Left ventricle myocardium inferior (tissue), 1 donor: ENCODE data around the gene KIRREL3. TPM values are rescaled to one million over a fixed set of nuclear protein-coding genes. Genes with fewer than 3 reads are reported as not detected.

ENCODE experiments used
- DNase-seq: peaks from one replicate; pipeline ENCODE4 v3.0.0-alpha.2; 2020
- H3K27ac ChIP-seq: fragments of 200-600 bp; replicated peaks from 2 replicates; pipeline ENCODE4 v1.8.0; 2021
- H3K27me3 ChIP-seq: fragments of 200-600 bp; 2 replicates; pipeline ENCODE4 v1.8.0; 2021; ENCODE audit warnings: low read depth
- H3K36me3 ChIP-seq: fragments of 200-600 bp; 2 replicates; pipeline ENCODE4 v1.8.0; 2021
- H3K4me1 ChIP-seq: fragments of 200-600 bp; 2 replicates; pipeline ENCODE4 v1.8.0; 2021
- H3K4me3 ChIP-seq: fragments of 200-600 bp; 2 replicates; pipeline ENCODE4 v1.8.0; 2021; ENCODE audit warnings: mild to moderate bottlenecking, moderate library complexity
- H3K9me3 ChIP-seq: fragments of 200-600 bp; replicated peaks from 2 replicates; pipeline ENCODE4 v1.8.0; 2021
- CTCF ChIP-seq: fragments of 200-600 bp; IDR thresholded peaks from 2 replicates; pipeline ENCODE4 v1.8.0; 2021; ENCODE audit warnings: antibody characterized with exemption, mild to moderate bottlenecking, borderline replicate concordance
- intact Hi-C: fragments of 100-400 bp; cut with micrococcal nuclease; formaldehyde crosslinking; loops from one replicate; pipeline ENCODE4 v1.11.0; 2022
- total RNA-seq: library from RNA; stranded (reverse); fragmentation: NEBNext Ultra II Directional; extraction: Animal tissue kit (Norgen Biotek cat#: 25700); gene quantifications from one replicate; pipeline ENCODE4 v1.2.1, GENCODE V29; 2021
- donor health status: DM: no; HTN: yes; CAD: no; lungs with severe emphysema.

The KIRREL3 gene
- total RNA-seq, 1 donor from 2014 or later: 0.74 TPM

GRCh38 chr11:126682590-126682989, 318.0 kb downstream of the KIRREL3 start:
- intact Hi-C loops: no loop called here
- TF ChIP-seq CTCF: no peak
- Histone ChIP-seq H3K4me3 (no peak overlapping the region), H3K9me3 (no peaks in the 10 kb centered on the region), H3K4me1 (no peaks in the 10 kb centered on the region), H3K36me3 (no peaks in the 10 kb centered on the region), H3K27ac (no peak overlapping the region), H3K27me3 (peaks cover 66% of the 10 kb centered on the region)
- no peak for DNase-seq

- intact Hi-C loops: no loop called here
- no peak for TF ChIP-seq CTCF
- Histone ChIP-seq H3K9me3 (no peaks in the 10 kb centered on the region), H3K36me3 (no peaks in the 10 kb centered on the region), H3K27me3 (peaks cover 69% of the 10 kb centered on the region), H3K4me3 (no peak overlapping the region), H3K4me1 (no peaks in the 10 kb centered on the region), H3K27ac (no peak overlapping the region)
- DNase-seq: no peak
Observed at GRCh38 chr11:126680700-126681099, 319.9 kb downstream of the KIRREL3 start.

GRCh38 chr11:126680131-126680530, 320.4 kb downstream of the KIRREL3 start:
- no peaks in the 10 kb centered on the region for H3K36me3 ChIP-seq
- peaks cover 66% of the 10 kb centered on the region for H3K27me3 ChIP-seq
- no peaks in the 10 kb centered on the region for H3K4me1 ChIP-seq
- no peak for TF ChIP-seq CTCF
- no peak overlapping the region for H3K4me3 ChIP-seq
- no peak for DNase-seq
- intact Hi-C loops: no loop called here
- no peaks in the 10 kb centered on the region for H3K9me3 ChIP-seq
- H3K27ac ChIP-seq: no peak overlapping the region

GRCh38 chr11:126679033-126679432, 321.5 kb downstream of the KIRREL3 start:
- no peak for DNase-seq
- Histone ChIP-seq H3K27me3 (peaks cover 58% of the 10 kb centered on the region), H3K4me3 (no peak overlapping the region), H3K4me1 (no peaks in the 10 kb centered on the region), H3K36me3 (no peaks in the 10 kb centered on the region), H3K9me3 (no peaks in the 10 kb centered on the region), H3K27ac (no peak overlapping the region)
- TF ChIP-seq CTCF: no peak
- intact Hi-C loops: no loop called here

GRCh38 chr11:126676536-126676935, 324.0 kb downstream of the KIRREL3 start:
- Histone ChIP-seq H3K36me3 (no peaks in the 10 kb centered on the region), H3K27ac (no peak overlapping the region), H3K27me3 (peaks cover 46% of the 10 kb centered on the region), H3K4me3 (no peak overlapping the region), H3K9me3 (no peaks in the 10 kb centered on the region), H3K4me1 (no peaks in the 10 kb centered on the region)
- intact Hi-C loops: no loop called here
- DNase-seq: no peak
- TF ChIP-seq CTCF: no peak

- TF ChIP-seq CTCF: no peak
- Histone ChIP-seq H3K9me3 (no peaks in the 10 kb centered on the region), H3K4me3 (no peak overlapping the region), H3K4me1 (no peaks in the 10 kb centered on the region), H3K27me3 (peaks cover 53% of the 10 kb centered on the region), H3K27ac (no peak overlapping the region), H3K36me3 (no peaks in the 10 kb centered on the region)
- intact Hi-C loops: no loop called here
- no peak for DNase-seq
Observed at GRCh38 chr11:126673319-126673718, 327.3 kb downstream of the KIRREL3 start.
